Subcutaneous abdominal adipose tissue (tissue), 5 donors: Measurements from ENCODE around the gene CAPN5.

Source experiments
- H3K27ac ChIP-seq: one replicate; pipeline ENCODE4 v1.7.0; 2013; ENCODE audit warnings: low read depth, mild to moderate bottlenecking, inconsistent platforms, low read length, moderate library complexity
- H3K27me3 ChIP-seq, 5 donors: one replicate each; pipeline ENCODE4 v1.7.0; 2013; ENCODE audit warnings: low read length in 5 of 5, inconsistent platforms in 1 of 5; ENCODE audit not compliant: control insufficient read depth in 5 of 5, insufficient read depth in 4 of 5
- H3K36me3 ChIP-seq, 5 donors: one replicate each; pipeline ENCODE4 v1.7.0; 2013; ENCODE audit warnings: low read length in 5 of 5; ENCODE audit not compliant: control insufficient read depth in 5 of 5, insufficient read depth in 5 of 5
- H3K4me1 ChIP-seq, 5 donors: one replicate each; pipeline ENCODE4 v1.7.0; 2013; ENCODE audit warnings: low read length in 5 of 5, mild to moderate bottlenecking in 3 of 5, moderate library complexity in 1 of 5; ENCODE audit not compliant: control insufficient read depth in 5 of 5, insufficient read depth in 5 of 5
- H3K4me3 ChIP-seq, 5 donors: one replicate each; pipeline ENCODE4 v1.7.0; 2013; ENCODE audit warnings: low read length in 5 of 5, low read depth in 1 of 5
- H3K9ac ChIP-seq, 5 donors: one replicate each; pipeline ENCODE4 v1.7.0; 2013; ENCODE audit warnings: low read length in 5 of 5, mild to moderate bottlenecking in 4 of 5, moderate library complexity in 3 of 5
- H3K9me3 ChIP-seq, 5 donors: one replicate each; pipeline ENCODE4 v1.7.0; 2013; ENCODE audit warnings: low read length in 5 of 5; ENCODE audit not compliant: control insufficient read depth in 5 of 5
- donor health status: healthy.
- donor health status: healthy.
- donor health status: healthy.
- donor health status: healthy.
- donor health status: healthy.

CAPN5 gene

GRCh38 chr11:77171885-77172665 lies 105.3 kb downstream of the CAPN5 start:
- H3K27ac ChIP-seq = no peak overlapping the region
- peak overlapping the region in 2 of 5 donors; percentile 13 to 31 for H3K4me3 ChIP-seq
- H3K9ac ChIP-seq = peak overlapping the region in 2 of 5 donors; percentile 33 to 38
- peaks cover 0 to 63% (median 48%) of the 10 kb centered on the region in 5 donors for H3K4me1 ChIP-seq
- H3K9me3 ChIP-seq = no peaks in the 10 kb centered on the region
- H3K36me3 ChIP-seq = no peaks in the 10 kb centered on the region
- no peaks in the 10 kb centered on the region for H3K27me3 ChIP-seq

DNA sequence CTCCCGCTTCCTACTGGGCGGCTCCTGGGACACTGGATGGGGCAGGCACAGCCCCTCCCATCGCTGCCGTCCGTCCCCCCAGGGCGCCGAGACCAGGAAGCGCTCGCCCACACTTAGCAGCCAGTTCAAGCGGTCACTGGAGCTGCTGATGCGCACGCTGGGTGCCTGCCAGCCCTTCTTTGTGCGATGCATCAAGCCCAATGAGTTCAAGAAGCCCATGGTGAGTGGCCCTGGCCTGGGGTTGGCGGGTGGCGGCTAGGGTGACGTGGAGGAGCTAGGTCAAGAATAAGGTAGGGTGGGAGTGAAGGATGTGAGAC lies 105.9 kb downstream of the CAPN5 start:
- no peak overlapping the region for H3K4me3 ChIP-seq
- no peaks in the 10 kb centered on the region for H3K27me3 ChIP-seq
- H3K4me1 ChIP-seq = peaks cover 0 to 63% (median 48%) of the 10 kb centered on the region in 5 donors
- H3K27ac ChIP-seq = no peak overlapping the region
- peaks cover 0 to 2% (median 0%) of the 10 kb centered on the region in 5 donors for H3K36me3 ChIP-seq
- H3K9ac ChIP-seq = no peak overlapping the region
- no peaks in the 10 kb centered on the region for H3K9me3 ChIP-seq

DNA sequence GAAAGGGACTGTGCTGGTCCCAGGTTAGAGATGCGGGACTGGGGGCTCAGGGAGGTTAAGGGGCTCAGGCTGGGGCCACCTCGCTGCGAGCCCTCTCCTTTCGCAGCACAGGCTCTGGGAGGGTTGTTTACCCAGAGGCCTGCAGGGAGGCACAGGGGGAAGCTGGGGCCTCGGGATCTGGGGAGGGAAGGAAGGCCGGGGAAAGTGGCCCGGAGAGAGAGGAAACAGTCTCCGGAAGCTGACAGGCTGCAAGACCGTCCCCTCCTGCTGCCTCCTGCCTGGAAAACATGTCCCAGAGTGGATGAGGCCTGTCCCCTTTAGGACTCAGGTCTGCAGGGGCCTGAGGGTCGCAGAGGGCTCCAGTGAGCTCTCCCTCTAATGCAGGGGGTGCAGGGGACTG lies 106.7 kb downstream of the CAPN5 start:
- no peak overlapping the region for H3K9ac ChIP-seq
- H3K9me3 ChIP-seq = no peaks in the 10 kb centered on the region
- no peak overlapping the region for H3K4me3 ChIP-seq
- peaks cover 0 to 64% (median 52%) of the 10 kb centered on the region in 5 donors for H3K4me1 ChIP-seq
- no peak overlapping the region for H3K27ac ChIP-seq
- H3K27me3 ChIP-seq = no peaks in the 10 kb centered on the region
- H3K36me3 ChIP-seq = peaks cover 0 to 6% (median 0%) of the 10 kb centered on the region in 5 donors

DNA sequence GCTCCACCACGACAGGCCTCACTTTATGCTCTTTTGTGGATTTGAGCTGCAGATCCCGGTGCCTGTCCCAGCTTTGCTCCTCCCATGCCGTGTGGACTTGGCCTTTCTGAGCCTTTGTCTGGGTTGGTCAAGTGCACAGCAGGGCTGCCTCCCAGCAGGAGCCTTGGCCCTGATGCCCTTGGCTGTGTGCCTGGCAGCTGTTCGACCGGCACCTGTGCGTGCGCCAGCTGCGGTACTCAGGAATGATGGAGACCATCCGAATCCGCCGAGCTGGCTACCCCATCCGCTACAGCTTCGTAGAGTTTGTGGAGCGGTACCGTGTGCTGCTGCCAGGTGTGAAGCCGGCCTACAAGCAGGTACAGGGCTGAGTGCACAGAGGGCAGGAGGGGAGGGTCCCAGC lies 107.8 kb downstream of the CAPN5 start:
- Histone ChIP-seq H3K9ac (no peak overlapping the region), H3K36me3 (peaks cover 0 to 16% (median 0%) of the 10 kb centered on the region in 5 donors), H3K27me3 (no peaks in the 10 kb centered on the region), H3K4me1 (peaks cover 4 to 75% (median 61%) of the 10 kb centered on the region in 5 donors), H3K9me3 (no peaks in the 10 kb centered on the region), H3K27ac (no peak overlapping the region), H3K4me3 (no peak overlapping the region)

GRCh38 chr11:77175021-77175842 lies 108.5 kb downstream of the CAPN5 start:
- Histone ChIP-seq H3K36me3 (peaks cover 0 to 23% (median 0%) of the 10 kb centered on the region in 5 donors), H3K27ac (no peak overlapping the region), H3K9ac (peak overlapping the region in 2 of 5 donors; percentile 45 to 46), H3K4me3 (peak overlapping the region in 4 of 5 donors; percentile 5 to 42 (median 40)), H3K27me3 (no peaks in the 10 kb centered on the region), H3K9me3 (no peaks in the 10 kb centered on the region), H3K4me1 (peaks cover 4 to 81% (median 63%) of the 10 kb centered on the region in 5 donors)
